ENCODE measurements around the gene ASPA.
"Not testable (repeated sequence)": the region's sequence is repeated elsewhere in the genome, so short reads cannot be mapped to it uniquely, and the experiment has no call there.

ASPA gene

DNA sequence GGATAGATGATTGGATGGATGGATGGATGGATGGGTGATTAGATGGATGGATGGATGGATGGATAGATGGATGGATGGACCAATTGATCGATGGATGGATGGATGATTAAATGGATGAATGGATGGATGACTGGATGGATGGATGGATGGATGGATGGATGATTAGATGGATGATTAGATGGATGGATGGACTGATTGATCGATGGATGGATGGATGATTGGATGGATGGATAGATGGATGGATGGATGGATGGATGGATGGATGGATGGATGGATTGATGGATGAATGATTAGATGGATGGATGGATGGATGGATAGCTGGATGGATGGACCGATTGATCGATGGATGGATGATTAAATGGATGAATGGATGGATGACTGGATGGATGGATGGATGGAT is 43.7 kb downstream of the ASPA start:
- not testable (repeated sequence) for H3K4me3 Mint-ChIP-seq; H3K9me3 Mint-ChIP-seq; H3K4me1 Mint-ChIP-seq (ENCODE audit: low read depth); H3K36me3 Mint-ChIP-seq (ENCODE audit: low read depth); H3K27ac Mint-ChIP-seq; H3K27me3 Mint-ChIP-seq (ENCODE audit: low read depth)

DNA sequence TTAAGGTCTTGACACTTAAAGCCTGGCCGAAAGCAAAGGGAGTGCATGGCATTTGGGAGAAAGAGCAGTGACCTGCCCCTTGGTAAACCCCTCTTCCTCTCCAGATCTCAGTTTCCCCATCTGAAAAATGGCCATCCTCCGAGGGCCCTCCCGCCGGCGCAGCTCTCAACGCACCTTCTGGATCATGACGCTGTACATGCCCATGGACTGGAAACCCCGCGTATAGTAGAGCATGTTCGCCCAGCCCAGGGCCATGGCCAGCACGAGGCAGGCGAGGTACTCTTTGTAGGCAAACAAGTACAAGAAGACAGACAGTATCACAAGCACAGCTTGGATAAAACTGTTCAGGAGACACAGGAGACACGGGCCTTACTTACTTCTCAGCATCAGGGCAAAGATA is 48.2 kb downstream of the ASPA start:
- Mint-ChIP-seq H3K4me3 (no peak overlapping the region), H3K4me1 (ENCODE audit: low read depth) (no peaks in the 10 kb centered on the region), H3K36me3 (ENCODE audit: low read depth) (no peaks in the 10 kb centered on the region), H3K9me3 (no peaks in the 10 kb centered on the region), H3K27me3 (ENCODE audit: low read depth) (no peaks in the 10 kb centered on the region), H3K27ac (no peak overlapping the region)

DNA sequence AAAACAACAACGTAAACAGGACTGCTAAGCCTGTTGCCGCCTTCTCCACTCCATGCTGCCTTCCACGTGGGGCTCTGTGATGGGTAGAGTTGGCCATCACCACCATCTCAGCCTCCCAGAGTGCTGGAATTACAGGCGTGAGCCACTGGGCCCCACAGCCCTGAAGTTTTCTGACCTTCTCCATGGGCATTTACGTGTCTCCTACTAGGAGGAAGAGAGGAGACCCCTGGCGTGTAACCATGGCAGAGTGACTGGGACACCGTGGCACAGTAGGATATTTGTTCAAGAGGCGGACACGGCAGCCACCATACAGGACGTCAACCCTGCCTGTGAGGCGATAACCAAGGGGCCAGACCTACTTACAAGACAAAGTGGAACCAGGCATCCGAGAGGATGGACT is 50.7 kb downstream of the ASPA start:
- Mint-ChIP-seq H3K36me3 (ENCODE audit: low read depth) (no peaks in the 10 kb centered on the region), H3K27ac (no peak overlapping the region), H3K9me3 (no peaks in the 10 kb centered on the region), H3K27me3 (ENCODE audit: low read depth) (no peaks in the 10 kb centered on the region), H3K4me1 (ENCODE audit: low read depth) (no peaks in the 10 kb centered on the region), H3K4me3 (no peak overlapping the region)

DNA sequence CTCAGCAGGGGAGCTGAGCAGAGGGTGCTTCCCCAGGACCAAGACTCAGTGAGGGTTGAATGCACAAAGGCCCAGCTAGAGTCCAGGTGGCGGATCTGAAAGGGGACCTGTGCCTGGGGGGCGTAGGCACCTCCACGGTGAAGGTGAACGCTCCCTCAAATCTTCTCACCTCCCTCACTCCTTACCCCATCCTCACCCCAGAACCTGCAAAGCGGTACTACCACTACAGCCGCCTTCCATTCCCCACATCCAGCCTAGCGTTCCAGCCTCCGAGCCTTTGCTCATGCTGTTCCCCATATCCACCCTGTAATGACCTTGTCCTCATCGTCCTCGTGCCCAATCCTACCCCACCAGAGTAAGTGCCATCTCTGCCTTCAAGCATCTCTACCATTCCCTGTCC is 51.2 kb downstream of the ASPA start:
- Mint-ChIP-seq H3K4me1 (ENCODE audit: low read depth) (no peaks in the 10 kb centered on the region), H3K9me3 (no peaks in the 10 kb centered on the region), H3K4me3 (no peak overlapping the region)

DNA sequence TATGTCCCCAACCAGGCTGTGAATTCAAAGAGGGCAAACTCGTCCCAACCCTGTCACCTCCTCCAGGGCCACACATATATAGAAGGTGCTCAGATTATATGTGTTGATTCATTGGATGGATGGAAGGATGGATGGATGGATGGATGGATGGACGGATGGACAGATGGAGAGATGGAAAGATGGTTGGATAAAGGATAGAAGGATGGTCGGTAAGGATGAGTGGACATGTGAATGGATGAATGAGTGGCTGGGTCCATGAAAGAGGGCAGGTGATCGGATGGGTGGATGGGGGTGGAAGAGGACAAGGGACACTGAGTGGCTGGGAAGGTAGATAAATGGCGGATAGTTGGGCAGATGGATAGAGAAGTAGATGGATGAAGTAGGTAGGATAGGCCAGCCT is 51.7 kb downstream of the ASPA start:
- H3K4me1 Mint-ChIP-seq (ENCODE audit: low read depth): no peaks in the 10 kb centered on the region
- H3K4me3 Mint-ChIP-seq: no peak overlapping the region
- no peaks in the 10 kb centered on the region for H3K36me3 Mint-ChIP-seq (ENCODE audit: low read depth)
- no peaks in the 10 kb centered on the region for H3K9me3 Mint-ChIP-seq
- no peaks in the 10 kb centered on the region for H3K27me3 Mint-ChIP-seq (ENCODE audit: low read depth)
- no peak overlapping the region for H3K27ac Mint-ChIP-seq

More for the DNA sequence above, 51.2 kb downstream of the ASPA start:
- no peaks in the 10 kb centered on the region for H3K27me3 Mint-ChIP-seq (ENCODE audit: low read depth)
- no peak overlapping the region for H3K27ac Mint-ChIP-seq
- no peaks in the 10 kb centered on the region for H3K36me3 Mint-ChIP-seq (ENCODE audit: low read depth)

DNA sequence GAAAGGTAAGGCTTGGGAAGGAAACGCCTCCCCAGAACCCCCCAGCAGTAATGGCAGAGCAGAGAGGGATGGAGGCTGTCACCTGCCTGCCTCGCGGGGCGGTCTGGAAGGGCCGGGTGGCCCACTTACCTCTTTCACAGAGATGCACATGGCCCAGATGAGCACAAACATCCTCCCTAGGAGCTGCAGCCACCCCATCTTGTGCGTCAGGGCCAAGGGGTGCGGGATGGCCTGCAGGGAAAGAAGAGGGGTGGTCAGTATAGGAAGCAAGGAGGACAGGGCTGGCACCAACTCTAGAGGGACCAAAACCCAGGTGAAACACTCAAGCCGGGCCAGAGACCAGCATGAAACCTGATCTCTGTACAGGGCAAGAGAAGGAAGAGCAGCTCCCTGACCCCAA is 52.1 kb downstream of the ASPA start:
- Mint-ChIP-seq H3K27me3 (ENCODE audit: low read depth) (no peaks in the 10 kb centered on the region), H3K36me3 (ENCODE audit: low read depth) (no peaks in the 10 kb centered on the region), H3K4me1 (ENCODE audit: low read depth) (no peaks in the 10 kb centered on the region), H3K27ac (no peak overlapping the region), H3K9me3 (no peaks in the 10 kb centered on the region), H3K4me3 (no peak overlapping the region)

DNA sequence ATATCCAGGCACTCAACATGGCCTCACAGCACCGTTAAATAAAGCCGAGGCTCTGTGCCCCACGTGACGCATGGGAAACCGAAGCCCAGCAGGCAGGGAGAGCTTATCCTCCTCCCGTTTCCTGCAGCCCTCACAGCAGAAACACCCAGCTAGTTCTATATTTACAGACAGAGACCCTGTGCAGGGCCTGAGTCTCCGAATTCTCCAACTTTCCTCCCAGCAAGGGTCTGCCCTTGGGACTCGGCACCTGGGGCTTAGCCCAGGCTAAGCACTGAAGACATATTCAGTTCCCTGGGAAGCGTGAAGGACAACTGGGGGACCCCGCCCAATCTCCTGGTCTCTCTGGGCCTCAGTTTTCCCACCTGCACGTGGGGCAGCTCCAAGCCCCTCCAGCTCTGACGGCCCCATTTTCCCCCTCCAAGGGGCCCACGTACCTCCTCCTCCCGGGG is 52.6 kb downstream of the ASPA start:
- no peak overlapping the region for H3K27ac Mint-ChIP-seq

DNA sequence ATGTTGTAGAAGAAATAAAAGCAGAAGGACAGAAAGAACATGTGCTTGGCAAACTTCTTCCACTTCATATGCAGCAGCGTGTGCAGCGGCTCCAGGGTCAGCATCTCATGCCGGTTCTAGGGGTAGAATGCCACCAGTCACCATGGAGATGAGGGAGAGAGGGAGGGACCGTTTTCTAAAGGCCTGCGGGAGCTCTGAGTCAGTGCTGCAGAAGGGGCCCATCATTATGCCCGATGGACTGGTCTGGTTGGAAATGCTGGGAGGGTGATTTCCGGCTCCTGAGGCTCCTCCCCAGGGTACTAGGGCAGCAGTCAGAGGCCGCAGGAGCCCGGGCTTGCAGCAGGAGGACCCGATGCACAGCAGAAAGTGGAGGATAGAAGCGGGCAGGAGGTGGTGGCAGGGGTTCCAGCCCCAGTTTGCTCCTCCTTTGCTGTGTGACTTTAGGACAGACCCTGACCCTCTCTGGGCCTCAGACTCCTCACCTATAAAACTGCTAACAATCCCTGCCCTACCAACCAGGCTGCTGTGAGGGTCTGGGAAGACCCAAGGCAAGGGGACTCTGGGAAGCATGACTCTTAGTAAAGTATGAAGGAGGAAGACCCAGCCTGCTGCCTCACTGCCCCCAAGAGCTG is 53.2 kb downstream of the ASPA start:
- Mint-ChIP-seq H3K27ac (no peak overlapping the region), H3K9me3 (no peaks in the 10 kb centered on the region), H3K27me3 (ENCODE audit: low read depth) (no peaks in the 10 kb centered on the region), H3K4me3 (no peak overlapping the region), H3K4me1 (ENCODE audit: low read depth) (no peaks in the 10 kb centered on the region), H3K36me3 (ENCODE audit: low read depth) (no peaks in the 10 kb centered on the region)

More for the DNA sequence above, 52.6 kb downstream of the ASPA start:
- Mint-ChIP-seq H3K9me3 (no peaks in the 10 kb centered on the region), H3K36me3 (ENCODE audit: low read depth) (no peaks in the 10 kb centered on the region), H3K4me1 (ENCODE audit: low read depth) (no peaks in the 10 kb centered on the region), H3K27me3 (ENCODE audit: low read depth) (no peaks in the 10 kb centered on the region), H3K4me3 (no peak overlapping the region)

DNA sequence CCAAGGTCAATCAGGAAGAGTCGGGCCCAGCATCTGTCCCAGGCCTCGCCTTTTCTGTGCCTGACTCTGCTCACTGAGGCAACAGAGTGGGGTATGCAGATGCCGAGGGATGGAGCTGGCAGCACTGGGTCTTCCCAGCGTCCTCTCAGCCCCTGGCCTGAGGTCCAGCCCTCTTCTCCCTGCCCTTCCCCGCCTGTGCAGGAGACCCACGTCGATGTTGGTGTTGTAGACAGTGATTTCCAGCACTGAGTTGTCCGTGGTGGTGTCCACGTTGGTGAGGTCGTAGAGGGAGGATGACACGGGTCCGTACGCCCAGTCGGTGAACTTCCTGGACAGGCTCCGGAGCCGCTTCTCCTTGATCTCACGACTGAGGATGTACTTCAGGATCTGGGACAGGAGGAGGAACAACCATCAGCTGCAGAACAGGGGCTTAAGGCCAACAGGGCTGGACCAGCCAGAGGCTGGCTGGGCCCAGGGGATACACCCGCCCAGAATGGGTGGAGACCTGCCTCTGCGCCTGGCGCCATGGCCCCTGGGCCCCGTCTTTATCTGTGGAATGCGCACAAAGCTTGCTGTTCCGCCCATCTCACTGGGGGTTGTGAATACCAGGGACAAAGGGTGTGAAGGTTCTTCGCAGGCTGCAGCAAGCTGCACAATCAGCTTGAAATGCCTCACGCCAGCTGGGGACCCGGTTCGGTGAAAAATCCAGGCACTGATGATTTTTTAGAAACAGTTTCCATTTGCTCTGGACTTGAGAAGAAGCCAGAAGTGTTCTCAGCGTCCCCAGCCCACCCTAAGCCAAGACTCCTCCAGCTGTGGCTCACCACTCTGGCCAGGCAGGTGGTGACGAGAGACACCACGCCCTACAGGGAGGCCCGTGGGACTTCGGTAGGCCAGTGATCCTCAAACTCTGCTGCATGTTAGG is 54.3 kb downstream of the ASPA start:
- no peak overlapping the region for H3K4me3 Mint-ChIP-seq
- no peak overlapping the region for H3K27ac Mint-ChIP-seq

DNA sequence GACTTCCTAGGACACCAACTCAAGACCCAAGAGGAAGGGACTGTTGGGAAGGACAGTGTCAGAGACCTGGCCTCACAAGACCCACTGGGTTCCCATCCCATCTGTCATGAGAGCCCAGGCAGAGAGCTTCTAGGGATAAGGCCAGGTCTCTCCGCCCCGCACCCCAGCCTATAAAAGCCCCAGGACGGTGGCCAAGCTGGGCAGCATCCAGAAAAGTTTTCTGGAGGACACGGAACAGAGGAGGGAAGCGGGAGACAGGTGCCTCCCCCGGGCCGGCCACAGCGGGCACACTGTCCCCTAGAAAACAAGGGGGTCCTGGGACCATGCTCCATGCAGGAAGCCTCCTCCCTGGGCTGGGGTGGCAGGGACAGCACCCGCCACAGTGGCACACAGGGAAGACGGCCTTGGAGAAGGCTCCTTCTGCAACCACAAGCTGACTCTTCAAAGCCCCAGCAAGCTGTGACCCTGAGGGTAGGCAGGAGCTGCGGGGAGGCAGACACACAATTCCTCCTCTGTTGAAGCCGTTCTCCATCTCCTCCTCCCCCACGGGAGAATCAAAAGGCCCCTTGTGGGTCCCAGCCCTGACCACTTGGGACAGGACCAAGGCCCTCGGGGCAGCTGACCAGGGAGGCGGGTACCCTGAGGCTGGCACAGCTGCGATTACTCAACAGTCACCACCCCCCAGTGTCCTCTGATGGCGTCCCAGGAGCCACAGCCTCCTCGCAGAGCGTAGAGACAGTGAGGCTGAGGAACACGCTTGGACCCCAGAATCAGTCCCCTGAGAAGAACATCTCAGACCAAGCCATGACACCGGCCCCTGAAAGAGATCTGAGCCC is 55.7 kb downstream of the ASPA start:
- no peaks in the 10 kb centered on the region for H3K9me3 Mint-ChIP-seq
- H3K36me3 Mint-ChIP-seq (ENCODE audit: low read depth): no peaks in the 10 kb centered on the region
- H3K4me3 Mint-ChIP-seq: no peak overlapping the region
- no peak overlapping the region for H3K27ac Mint-ChIP-seq
- peaks cover 3% of the 10 kb centered on the region for H3K27me3 Mint-ChIP-seq (ENCODE audit: low read depth)
- H3K4me1 Mint-ChIP-seq (ENCODE audit: low read depth): no peaks in the 10 kb centered on the region

More for the DNA sequence above, 54.3 kb downstream of the ASPA start:
- H3K4me1 Mint-ChIP-seq (ENCODE audit: low read depth): no peaks in the 10 kb centered on the region
- H3K36me3 Mint-ChIP-seq (ENCODE audit: low read depth): no peaks in the 10 kb centered on the region
- H3K9me3 Mint-ChIP-seq: no peaks in the 10 kb centered on the region
- H3K27me3 Mint-ChIP-seq (ENCODE audit: low read depth): no peaks in the 10 kb centered on the region

DNA sequence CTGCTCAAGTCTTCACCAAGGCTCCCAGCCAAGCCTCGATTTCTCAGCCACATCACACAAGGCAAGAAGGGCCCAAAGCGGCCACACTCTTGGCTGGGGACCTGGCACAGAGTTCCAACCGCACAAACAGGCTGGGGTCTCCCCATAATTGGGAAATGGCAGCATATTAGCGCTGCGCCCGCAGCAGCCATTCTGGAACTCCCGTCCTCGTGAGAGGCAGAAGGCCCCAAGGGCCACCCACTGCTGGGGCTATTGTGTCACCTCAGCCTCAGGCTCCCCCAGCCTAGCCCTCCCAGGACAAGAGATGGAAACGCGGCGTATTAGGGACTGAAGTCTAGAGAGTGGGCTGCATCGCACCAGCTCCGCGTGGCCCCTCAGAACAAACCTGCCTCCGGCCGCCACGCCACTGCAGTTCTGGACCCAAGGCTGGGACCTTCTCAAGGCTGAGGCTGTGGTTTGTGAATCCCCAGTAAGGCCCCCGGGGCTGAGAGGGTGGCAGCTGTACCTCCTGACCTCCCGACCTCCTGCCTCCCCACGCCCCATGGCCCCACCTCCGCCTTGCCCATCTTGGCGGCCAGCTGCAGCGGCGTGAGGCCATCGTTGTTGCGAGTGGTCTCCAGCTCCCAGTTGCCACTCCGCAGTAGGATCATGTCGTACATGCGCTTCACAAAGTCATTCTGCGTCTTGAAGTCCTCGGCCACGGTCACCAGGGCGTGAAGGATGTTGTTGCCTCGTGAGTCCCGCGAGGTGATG is 56.5 kb downstream of the ASPA start:
- no peaks in the 10 kb centered on the region for H3K4me1 Mint-ChIP-seq (ENCODE audit: low read depth)
- no peak overlapping the region for H3K4me3 Mint-ChIP-seq

DNA sequence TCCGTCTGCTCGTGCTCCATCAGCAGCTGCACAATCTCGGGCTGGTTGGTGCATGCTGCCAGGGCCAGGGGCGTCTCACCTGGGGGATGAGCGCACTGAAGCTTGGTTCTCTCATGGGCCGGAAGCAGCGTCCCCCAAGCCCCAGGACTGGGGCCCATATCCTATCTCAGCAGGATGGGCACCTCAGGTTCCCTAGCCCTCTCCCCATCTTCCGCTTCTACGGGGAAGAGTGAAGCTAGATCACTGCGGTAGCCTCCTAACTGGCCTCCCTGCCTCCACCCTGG is 57.0 kb downstream of the ASPA start:
- Mint-ChIP-seq H3K27me3 (ENCODE audit: low read depth) (peaks cover 4% of the 10 kb centered on the region), H3K27ac (no peak overlapping the region), H3K4me1 (ENCODE audit: low read depth) (no peaks in the 10 kb centered on the region)

More for the DNA sequence above, 56.5 kb downstream of the ASPA start:
- Mint-ChIP-seq H3K36me3 (ENCODE audit: low read depth) (no peaks in the 10 kb centered on the region), H3K27me3 (ENCODE audit: low read depth) (peaks cover 4% of the 10 kb centered on the region), H3K27ac (no peak overlapping the region), H3K9me3 (no peaks in the 10 kb centered on the region)

DNA sequence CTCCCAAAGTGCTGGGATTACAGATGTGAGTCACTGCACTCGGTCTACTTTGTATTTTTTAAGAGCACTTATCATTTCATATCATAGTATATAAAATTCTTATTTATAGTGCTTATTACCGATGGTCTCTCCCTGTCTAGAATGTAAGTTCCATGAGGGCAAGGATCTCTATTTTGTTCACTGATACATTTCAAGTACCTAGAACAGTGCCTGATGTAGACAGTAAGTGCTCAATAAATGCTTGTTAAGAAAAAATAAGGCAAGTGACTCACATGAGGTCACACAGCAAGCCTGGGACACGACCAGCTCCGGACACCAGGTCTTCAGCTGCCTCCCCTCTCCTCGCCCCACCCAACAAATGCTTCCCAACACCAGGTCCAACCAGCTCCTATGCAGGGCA is 58.0 kb downstream of the ASPA start:
- no peak overlapping the region for H3K27ac Mint-ChIP-seq
- no peaks in the 10 kb centered on the region for H3K9me3 Mint-ChIP-seq
- H3K4me3 Mint-ChIP-seq: no peak overlapping the region

More for the DNA sequence above, 57.0 kb downstream of the ASPA start:
- no peaks in the 10 kb centered on the region for H3K36me3 Mint-ChIP-seq (ENCODE audit: low read depth)
- no peaks in the 10 kb centered on the region for H3K9me3 Mint-ChIP-seq
- H3K4me3 Mint-ChIP-seq: no peak overlapping the region

DNA sequence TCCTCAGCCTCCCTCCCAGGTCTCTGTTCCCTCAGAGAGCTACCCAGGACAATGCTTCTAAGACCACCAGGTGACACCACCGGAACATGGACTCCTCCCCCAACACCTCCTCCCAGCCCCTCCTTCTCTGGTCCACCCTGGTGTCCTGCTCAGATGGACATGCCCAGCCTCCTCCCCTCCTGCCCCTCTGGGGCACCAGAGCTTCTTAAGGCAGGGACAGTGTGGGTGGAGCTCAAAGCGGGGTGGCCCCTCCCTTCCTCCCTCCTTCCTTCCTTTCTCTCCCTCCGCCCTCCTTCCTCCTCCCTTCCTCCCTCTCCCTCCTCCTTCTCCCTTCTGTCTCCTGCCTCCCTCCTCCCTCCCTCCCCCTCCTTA is 59.1 kb downstream of the ASPA start:
- no peak overlapping the region for H3K27ac Mint-ChIP-seq
- no peaks in the 10 kb centered on the region for H3K9me3 Mint-ChIP-seq
- no peaks in the 10 kb centered on the region for H3K4me1 Mint-ChIP-seq (ENCODE audit: low read depth)
- no peak overlapping the region for H3K4me3 Mint-ChIP-seq
- no peaks in the 10 kb centered on the region for H3K36me3 Mint-ChIP-seq (ENCODE audit: low read depth)
- H3K27me3 Mint-ChIP-seq (ENCODE audit: low read depth): peaks cover 4% of the 10 kb centered on the region

More for the DNA sequence above, 58.0 kb downstream of the ASPA start:
- Mint-ChIP-seq H3K36me3 (ENCODE audit: low read depth) (no peaks in the 10 kb centered on the region), H3K27me3 (ENCODE audit: low read depth) (peaks cover 4% of the 10 kb centered on the region), H3K4me1 (ENCODE audit: low read depth) (no peaks in the 10 kb centered on the region)

Measured in T-helper 1 cell treated with Interleukin-12 subunit alpha and Interleukin-12 subunit beta and Interleukin-4 antibody, amounts not matched to agents 30 μg/mL and 1 μg/mL, for 36 hours (primary cell).